HG02943 (cell line): Measurements from ENCODE around the gene MTFR2.
A peak's percentile ranks its signal among the peaks of the same experiment; 100 is the strongest.
"Not testable (repeated sequence)": the region's sequence is repeated elsewhere in the genome, so short reads cannot be mapped to it uniquely, and the experiment has no call there.

Source experiments
- ATAC-seq: cut with Tn5 transposase; IDR thresholded peaks from one replicate; pipeline ENCODE4 v1.9.1; 2021; ENCODE audit warnings: mild to moderate bottlenecking, low read depth, moderate library complexity; ENCODE audit not compliant: unreplicated experiment

The MTFR2 gene

DNA sequence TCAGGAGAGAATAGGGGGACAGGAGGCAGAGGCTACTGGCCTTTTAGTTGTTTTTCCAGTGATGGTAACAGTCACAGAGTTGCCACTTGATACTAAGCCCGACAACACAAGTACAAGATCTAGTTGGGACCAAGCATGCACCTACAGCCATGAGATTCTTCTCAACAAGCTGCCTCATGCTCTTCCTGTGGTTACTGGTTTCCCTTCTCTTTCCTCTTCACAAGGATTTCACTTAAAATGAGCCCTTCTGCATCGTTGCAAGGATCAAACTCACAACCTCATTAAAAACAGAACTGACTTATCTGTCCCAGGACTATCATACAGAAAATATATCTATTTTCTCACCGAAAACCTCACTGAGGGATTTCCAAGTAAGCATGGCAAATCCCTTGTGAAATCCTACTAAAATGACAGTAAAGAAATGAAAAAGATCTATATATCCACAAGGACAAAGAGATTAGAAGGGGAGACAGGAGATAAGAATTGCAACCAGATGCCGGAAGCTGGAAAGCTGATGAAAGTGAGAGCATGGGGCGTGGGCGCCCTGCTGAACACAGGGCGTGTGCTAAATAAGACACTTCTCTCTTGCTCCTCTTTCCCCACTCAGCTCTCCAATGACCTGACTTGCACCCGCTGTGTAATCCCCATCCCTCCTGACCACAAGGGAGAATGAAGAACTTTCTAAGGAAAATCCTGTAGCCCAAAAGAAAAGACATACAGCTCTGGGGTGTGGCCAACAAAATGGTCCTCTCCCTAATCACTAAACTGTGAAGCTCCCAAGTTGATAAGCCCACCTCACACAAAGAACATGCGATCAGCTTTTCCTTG lies 13.4 kb downstream of the MTFR2 start:
- ATAC-seq, result no peak

DNA sequence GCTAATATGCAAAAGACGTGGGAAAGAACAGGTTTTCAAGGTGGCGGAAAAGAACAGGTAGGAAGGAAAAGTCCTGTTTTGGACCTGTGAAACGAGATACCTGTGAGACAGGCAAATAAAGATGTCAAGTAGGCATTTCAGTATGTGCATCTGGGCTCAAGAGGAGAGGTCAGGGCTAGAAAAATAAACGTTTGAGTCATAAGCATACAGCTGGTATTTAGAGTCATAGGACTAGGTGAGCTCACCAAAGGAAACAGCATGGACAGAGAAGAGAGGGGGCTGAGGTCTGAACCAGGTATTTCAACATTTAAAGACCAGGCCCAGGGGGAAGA lies 14.9 kb downstream of the MTFR2 start:
- ATAC-seq, result no peak

GRCh38 chr6:136232701-136233100 lies 17.4 kb downstream of the MTFR2 start:
- ATAC-seq, result no peak

DNA sequence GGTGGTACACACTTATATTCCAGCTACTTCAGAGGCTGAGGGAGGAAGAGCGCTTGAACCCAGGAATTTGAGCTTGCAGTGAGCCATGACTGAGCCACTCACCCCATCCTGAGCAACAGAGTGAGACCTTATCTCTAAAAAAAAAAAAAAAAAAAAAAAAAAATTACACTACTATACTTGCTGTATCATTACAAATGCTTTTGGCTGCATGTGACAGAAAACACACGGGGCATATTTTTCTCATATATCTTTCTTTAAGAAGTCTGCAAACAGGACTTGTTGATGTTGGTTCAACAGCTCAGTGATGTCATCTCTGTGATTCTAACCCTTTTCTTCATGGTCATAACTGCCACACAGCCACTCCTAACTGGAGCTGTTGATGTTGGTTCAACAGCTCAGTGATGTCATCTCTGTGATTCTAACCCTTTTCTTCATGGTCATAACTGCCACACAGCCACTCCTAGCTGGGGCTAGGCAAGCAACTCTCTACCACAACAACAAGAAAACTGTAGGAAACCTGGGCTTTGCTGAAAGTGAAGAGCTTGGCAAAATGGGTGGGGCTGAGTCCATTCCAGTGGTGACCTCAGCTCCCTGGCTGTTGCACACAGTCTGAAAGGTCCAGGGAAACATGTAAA lies 19.8 kb downstream of the MTFR2 start:
- no peak for ATAC-seq

GRCh38 chr6:136228814-136229213 lies 21.3 kb downstream of the MTFR2 start:
- ATAC-seq, result no peak

GRCh38 chr6:136226674-136227377 lies 23.3 kb downstream of the MTFR2 start:
- ATAC-seq, result no peak

- ATAC-seq, result peak; percentile 73
Observed at GRCh38 chr6:136226027-136226673, 24.0 kb downstream of the MTFR2 start.

DNA sequence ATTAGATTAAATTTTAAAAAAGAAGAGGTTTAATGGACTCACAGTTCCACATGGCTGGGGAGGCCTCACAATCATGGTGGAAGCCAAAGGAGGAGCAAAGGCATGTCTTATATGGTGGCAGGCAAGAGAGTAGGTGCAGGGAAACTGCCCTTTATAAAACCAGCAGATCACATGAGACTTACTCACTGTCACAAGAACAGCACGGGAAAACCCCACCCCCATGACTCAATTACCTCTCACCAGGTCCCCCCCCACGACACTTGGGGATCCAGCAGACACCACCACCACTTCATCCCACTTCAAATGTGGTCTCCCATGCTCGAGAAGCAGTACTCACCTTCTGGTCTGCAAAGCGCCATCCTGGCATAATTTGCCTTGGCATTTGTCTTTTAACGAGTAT lies 24.6 kb downstream of the MTFR2 start:
- no peak for ATAC-seq

DNA sequence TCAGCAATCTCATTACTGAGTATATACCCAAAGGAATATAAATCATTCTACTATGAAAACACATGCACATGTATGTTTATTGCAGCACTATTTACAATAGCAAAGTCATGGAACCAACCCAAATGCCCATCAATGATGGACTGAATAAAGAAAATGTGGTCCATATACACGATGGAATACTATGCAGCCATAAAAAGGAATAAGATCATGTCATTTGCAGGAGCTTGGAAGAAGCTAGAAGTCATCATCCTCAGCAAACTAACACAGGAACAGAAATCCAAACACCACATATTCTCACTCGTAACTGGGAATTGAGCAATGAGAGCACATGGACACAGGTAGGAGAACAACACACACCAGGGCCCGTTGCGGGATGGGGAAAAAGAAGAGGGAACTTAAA lies 25.1 kb downstream of the MTFR2 start:
- ATAC-seq, result not testable (repeated sequence)

DNA sequence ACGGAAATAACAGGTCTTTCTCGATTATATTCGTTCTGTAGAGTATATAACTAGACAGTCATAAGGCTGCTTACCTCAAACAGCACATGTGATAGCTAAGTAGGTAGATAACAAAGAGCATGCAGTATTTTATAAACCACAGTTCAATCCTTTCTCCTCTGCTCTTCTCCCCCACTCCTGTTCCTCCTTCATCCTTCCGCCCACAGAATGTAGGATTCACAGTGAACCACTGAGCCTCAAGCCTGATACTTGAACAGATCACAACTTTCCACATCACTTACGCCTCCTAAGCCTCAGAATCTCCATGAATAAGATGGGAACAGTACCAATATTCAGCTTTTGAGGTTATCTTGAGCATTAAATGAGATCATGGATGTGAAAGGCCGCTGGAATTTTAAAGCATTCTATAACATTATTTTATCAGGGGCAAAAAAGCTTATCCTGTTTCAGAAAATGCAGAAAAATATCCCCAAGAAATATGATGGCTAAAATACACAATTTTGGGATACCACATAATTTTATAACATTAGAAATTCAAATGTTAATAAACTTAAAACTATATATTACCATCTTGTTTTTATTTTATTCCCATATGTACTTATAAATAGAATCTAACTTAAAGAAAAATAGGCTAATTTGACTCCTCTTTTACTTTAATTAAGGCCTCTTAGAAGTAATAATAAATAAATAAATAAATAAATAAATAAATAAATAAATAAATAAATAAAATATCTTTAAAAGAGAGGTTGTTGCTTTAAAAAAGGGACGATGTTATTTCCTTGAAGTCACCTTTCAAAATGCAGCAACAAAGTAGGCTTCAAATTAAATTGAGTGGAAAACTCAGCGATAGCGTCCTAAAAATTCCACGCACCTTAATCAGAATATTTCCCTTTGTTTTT lies 33.4 kb downstream of the MTFR2 start:
- ATAC-seq, result no peak

- ATAC-seq, result no peak
Observed at GRCh38 chr6:136213853-136214252, 36.3 kb downstream of the MTFR2 start.

DNA sequence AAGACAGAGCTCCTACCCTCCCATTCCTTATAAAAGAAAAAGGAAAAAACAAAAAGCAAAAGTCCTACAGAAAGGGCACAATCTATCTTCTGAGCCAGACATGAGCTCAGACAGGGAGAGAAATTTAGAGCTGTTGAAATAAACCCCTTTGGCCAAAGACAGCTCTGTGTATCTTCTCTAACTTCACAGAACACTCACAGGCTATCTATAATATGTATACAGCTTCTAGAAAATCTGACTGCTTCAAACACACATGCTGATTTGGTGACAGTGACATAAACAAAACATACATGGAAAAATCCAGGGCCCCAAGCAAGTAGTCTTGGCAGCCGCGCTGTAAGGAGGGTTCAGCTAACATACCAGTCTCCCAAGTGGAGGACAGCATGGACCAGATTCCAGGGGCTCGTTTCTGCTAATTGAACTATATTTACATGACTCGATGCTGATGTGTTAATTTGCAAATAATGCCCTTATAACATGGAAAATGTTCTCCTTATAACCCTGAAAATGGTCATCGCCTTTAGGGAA lies 37.0 kb downstream of the MTFR2 start:
- no peak for ATAC-seq

DNA sequence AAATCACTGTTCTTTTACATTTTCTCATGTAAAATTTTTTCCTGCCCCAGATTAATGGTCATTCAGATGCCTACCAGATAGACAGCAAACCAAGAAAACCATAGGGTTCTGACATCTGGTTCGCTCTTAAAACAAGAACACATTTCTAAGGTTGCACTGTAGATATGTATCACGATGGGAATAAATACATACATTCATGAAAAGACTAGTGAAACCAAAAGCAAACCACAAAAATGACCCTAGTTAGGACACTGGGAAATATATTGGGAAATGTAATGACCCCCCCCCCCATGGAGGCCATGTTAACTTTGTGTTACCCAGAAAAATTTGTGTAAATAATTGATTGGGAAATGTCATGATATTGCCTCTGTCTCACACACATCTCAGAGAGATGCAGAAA lies 37.5 kb downstream of the MTFR2 start:
- ATAC-seq, result no peak

DNA sequence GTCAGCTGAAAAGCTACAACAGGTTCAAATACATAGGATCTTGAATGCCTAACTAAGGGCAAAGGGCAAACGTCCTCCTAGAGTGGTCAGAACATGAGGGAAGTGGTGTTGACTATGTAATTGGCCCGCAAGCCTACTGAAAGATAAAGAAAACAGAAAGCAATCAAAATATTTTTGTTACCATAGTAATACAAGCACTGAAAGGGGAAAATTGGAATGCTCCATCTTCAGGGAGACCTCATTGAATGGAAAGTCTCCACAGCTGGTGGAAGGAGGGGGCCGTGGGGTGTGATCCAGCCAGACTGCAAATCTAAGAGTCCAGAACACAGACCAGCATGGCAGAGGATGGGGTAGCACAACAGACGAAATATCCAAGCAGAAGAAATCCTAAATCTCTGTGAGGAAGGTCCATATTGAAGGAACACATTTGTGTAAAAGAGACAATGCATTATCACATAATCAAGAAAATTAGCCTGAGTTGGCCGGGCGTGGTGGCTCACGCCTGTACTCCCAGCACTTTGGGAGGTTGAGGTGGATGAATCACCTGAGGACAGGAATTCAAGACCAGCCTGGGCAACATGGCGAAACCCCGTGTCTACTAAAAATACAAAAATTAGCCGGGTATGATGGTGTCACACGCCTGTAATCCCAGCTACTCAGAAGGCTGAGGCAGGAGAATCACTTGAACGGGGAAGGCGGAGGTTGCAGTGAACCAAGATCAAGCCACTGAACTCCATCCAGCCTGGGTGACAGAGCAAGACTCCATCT lies 39.5 kb downstream of the MTFR2 start:
- no peak for ATAC-seq

DNA sequence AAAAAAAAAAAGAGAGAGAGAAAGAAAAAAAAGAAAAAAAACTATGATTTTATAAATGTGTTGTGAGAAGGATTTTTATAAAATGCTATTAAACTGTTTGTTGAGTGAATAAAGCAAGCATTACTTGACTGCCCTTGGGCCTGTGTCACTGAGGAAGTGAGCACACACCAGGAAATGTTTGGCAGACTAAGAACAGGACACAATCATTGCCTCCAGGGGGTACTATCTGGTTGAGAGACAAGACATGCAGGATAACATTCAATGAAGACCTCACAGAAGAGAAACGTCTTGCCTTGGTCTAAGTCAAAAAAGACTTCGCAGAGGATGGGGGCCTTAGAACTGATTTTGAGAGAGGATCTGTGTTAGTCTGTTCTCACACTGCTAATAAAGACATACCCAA lies 40.6 kb downstream of the MTFR2 start:
- ATAC-seq, result no peak

DNA sequence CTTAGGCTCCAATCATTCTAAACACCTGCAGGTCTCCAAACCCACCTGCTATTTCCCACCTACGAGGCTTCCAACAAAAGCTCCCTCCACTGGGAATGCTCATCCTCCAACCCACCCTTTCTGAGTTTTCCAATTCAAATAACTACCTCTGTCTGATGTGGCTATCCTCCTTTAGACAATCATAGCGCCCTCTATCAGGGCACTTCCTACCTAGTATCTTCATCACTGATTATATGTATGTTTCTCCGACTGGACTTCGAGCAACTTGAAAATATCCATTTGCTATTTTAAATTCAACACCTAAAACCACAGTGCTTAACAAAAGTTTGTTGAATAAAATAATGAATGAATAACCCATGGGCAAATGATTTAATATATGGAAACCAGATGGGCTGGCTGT lies 41.3 kb downstream of the MTFR2 start:
- ATAC-seq, result no peak

GRCh38 chr6:136201732-136202131 lies 48.4 kb downstream of the MTFR2 start:
- ATAC-seq, result no peak

DNA sequence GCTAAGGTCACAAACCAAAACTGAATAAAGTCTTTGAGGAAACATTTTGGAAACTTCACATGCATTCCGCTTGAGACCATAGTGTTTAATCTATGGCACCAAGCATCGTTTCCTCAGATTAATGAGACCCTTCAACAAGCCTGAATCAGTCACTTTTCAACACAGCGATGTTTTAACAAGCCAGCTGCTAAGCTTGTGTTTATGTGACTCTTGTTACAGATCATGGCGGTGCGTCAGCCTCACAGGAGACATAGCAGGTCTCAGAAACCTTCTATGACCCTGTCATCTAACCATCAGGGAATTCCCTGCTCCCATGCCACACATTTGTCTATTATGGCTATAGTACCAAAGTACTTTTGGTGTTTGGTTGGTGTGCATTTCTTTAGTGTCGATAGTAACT lies 57.2 kb downstream of the MTFR2 start:
- no peak for ATAC-seq

DNA sequence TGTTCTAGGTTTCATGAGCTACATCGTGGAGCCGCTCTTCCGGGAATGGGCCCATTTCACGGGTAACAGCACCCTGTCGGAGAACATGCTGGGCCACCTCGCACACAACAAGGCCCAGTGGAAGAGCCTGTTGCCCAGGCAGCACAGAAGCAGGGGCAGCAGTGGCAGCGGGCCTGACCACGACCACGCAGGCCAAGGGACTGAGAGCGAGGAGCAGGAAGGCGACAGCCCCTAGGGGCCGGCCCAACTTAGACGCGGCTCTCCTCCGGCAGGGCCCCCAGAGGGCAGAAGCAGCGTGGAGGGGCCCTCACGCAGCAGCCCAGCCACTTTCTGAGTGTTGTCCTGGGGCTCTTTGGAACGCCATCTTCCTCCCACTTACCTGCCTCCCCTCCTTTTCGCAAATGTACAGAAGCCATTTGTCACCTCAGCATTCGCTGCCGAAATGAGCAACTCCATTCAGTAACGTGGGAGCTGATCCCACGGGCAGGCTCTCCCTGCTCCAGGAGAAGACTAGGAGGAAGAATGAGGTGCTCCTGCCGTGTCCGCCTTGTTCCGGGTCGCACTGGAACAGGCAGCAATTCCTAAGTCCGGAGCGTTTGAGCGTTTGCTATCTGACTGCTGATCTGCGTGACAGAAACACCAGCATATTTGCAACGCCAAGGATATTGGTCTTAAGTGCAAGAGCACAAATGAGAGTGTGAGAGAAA lies 58.4 kb downstream of the MTFR2 start:
- no peak for ATAC-seq
